Measurements from ENCODE around the gene KIF20A.
"Not testable (repeated sequence)": the region's sequence is repeated elsewhere in the genome, so short reads cannot be mapped to it uniquely, and the experiment has no call there.

The KIF20A gene

GRCh38 chr5:138178516-138179276, at the start of gene KIF20A, which contains the start of gene BRD8:
Gene KIF20A (plus strand): TSS chr5:138179112. CDS start chr5:138179681, 569 bp downstream.
Gene BRD8 (minus strand): TSS chr5:138178630. CDS start chr5:138178614, 16 bp downstream.
- intact Hi-C loops (cut with micrococcal nuclease), result loop anchor here (1.0 kb wide), 1 partner anchor 35 kb away; the partner anchor contains the start of gene CDC23
- Mint-ChIP-seq H3K9me3 (no peaks in the 10 kb centered on the region), H3K4me3 (no peak within 1 kb of the TSS), H3K27me3 (no peaks in the 10 kb centered on the region), H3K4me1 (ENCODE audit: low read depth) (peaks cover 10% of the 10 kb centered on the region), H3K27ac (no peak within 1 kb of the TSS), H3K36me3 (ENCODE audit: low read depth) (peaks cover 34% of the 10 kb centered on the region)

- intact Hi-C loops (cut with micrococcal nuclease), result no loop called here
- Mint-ChIP-seq H3K4me3 (no peak overlapping the region), H3K27ac (no peak overlapping the region), H3K9me3 (no peaks in the 10 kb centered on the region), H3K4me1 (ENCODE audit: low read depth) (no peaks in the 10 kb centered on the region), H3K27me3 (peaks cover 29% of the 10 kb centered on the region), H3K36me3 (ENCODE audit: low read depth) (no peaks in the 10 kb centered on the region)
Observed at GRCh38 chr5:138129347-138129746, 49.6 kb upstream of the KIF20A start.

GRCh38 chr5:138132543-138132942, 46.4 kb upstream of the KIF20A start:
- peaks cover 5% of the 10 kb centered on the region for H3K4me1 Mint-ChIP-seq (ENCODE audit: low read depth)
- H3K4me3 Mint-ChIP-seq, result no peak overlapping the region
- peaks cover 31% of the 10 kb centered on the region for H3K27me3 Mint-ChIP-seq
- intact Hi-C loops (cut with micrococcal nuclease), result loop anchor here (5.0 kb wide), 1 partner anchor 355 kb away; no protein-coding TSS in a partner anchor
- no peaks in the 10 kb centered on the region for H3K9me3 Mint-ChIP-seq
- H3K36me3 Mint-ChIP-seq (ENCODE audit: low read depth), result no peaks in the 10 kb centered on the region
- H3K27ac Mint-ChIP-seq, result no peak overlapping the region

GRCh38 chr5:138138949-138139780, 39.7 kb upstream of the KIF20A start, which contains the start of gene NME5:
Gene NME5 (minus strand): TSS chr5:138139428. CDS start chr5:138138780, 648 bp downstream.
- no peaks in the 10 kb centered on the region for H3K9me3 Mint-ChIP-seq
- no peaks in the 10 kb centered on the region for H3K36me3 Mint-ChIP-seq (ENCODE audit: low read depth)
- no peak within 1 kb of the TSS for H3K27ac Mint-ChIP-seq
- peaks cover 55% of the 10 kb centered on the region for H3K27me3 Mint-ChIP-seq
- H3K4me1 Mint-ChIP-seq (ENCODE audit: low read depth), result peaks cover 15% of the 10 kb centered on the region
- H3K4me3 Mint-ChIP-seq, result peak within 1 kb of the TSS; percentile 23
- intact Hi-C loops (cut with micrococcal nuclease), result loop anchor here (2.0 kb wide), 1 partner anchor 104 kb away; no protein-coding TSS in a partner anchor

- no peak overlapping the region for H3K27ac Mint-ChIP-seq
- H3K4me1 Mint-ChIP-seq (ENCODE audit: low read depth), result peaks cover 15% of the 10 kb centered on the region
- H3K4me3 Mint-ChIP-seq, result no peak overlapping the region
- H3K27me3 Mint-ChIP-seq, result peaks cover 55% of the 10 kb centered on the region
- intact Hi-C loops (cut with micrococcal nuclease), result loop anchor here (2.0 kb wide), 1 partner anchor 105 kb away; no protein-coding TSS in a partner anchor
- no peaks in the 10 kb centered on the region for H3K9me3 Mint-ChIP-seq
- no peaks in the 10 kb centered on the region for H3K36me3 Mint-ChIP-seq (ENCODE audit: low read depth)
Observed at GRCh38 chr5:138139781-138140090, 39.2 kb upstream of the KIF20A start.

GRCh38 chr5:138140268-138140667, 38.6 kb upstream of the KIF20A start:
- Mint-ChIP-seq H3K36me3 (ENCODE audit: low read depth) (no peaks in the 10 kb centered on the region), H3K27me3 (peaks cover 55% of the 10 kb centered on the region), H3K27ac (no peak overlapping the region), H3K9me3 (no peaks in the 10 kb centered on the region), H3K4me1 (ENCODE audit: low read depth) (peaks cover 15% of the 10 kb centered on the region), H3K4me3 (no peak overlapping the region)
- intact Hi-C loops (cut with micrococcal nuclease), result no loop called here

- intact Hi-C loops (cut with micrococcal nuclease), result no loop called here
- Mint-ChIP-seq H3K4me1 (ENCODE audit: low read depth) (peaks cover 10% of the 10 kb centered on the region), H3K36me3 (ENCODE audit: low read depth) (no peaks in the 10 kb centered on the region), H3K27ac (no peak overlapping the region), H3K4me3 (no peak overlapping the region), H3K9me3 (no peaks in the 10 kb centered on the region), H3K27me3 (peaks cover 53% of the 10 kb centered on the region)
Observed at GRCh38 chr5:138141734-138142133, 37.2 kb upstream of the KIF20A start.

GRCh38 chr5:138143578-138143977, 35.3 kb upstream of the KIF20A start:
- H3K36me3 Mint-ChIP-seq (ENCODE audit: low read depth); H3K27ac Mint-ChIP-seq; intact Hi-C loops (cut with micrococcal nuclease); H3K4me3 Mint-ChIP-seq; H3K9me3 Mint-ChIP-seq: not testable (repeated sequence)
- Mint-ChIP-seq H3K27me3 (peaks cover 39% of the 10 kb centered on the region), H3K4me1 (ENCODE audit: low read depth) (peaks cover 10% of the 10 kb centered on the region)

GRCh38 chr5:138148811-138149210, 30.1 kb upstream of the KIF20A start:
- peaks cover 10% of the 10 kb centered on the region for H3K27me3 Mint-ChIP-seq
- no peak overlapping the region for H3K27ac Mint-ChIP-seq
- H3K4me3 Mint-ChIP-seq, result no peak overlapping the region
- intact Hi-C loops (cut with micrococcal nuclease), result no loop called here
- no peaks in the 10 kb centered on the region for H3K4me1 Mint-ChIP-seq (ENCODE audit: low read depth)
- no peaks in the 10 kb centered on the region for H3K36me3 Mint-ChIP-seq (ENCODE audit: low read depth)
- no peaks in the 10 kb centered on the region for H3K9me3 Mint-ChIP-seq

- Mint-ChIP-seq H3K27ac (no peak overlapping the region), H3K4me1 (ENCODE audit: low read depth) (no peaks in the 10 kb centered on the region), H3K36me3 (ENCODE audit: low read depth) (no peaks in the 10 kb centered on the region), H3K4me3 (no peak overlapping the region), H3K9me3 (no peaks in the 10 kb centered on the region), H3K27me3 (peaks cover 7% of the 10 kb centered on the region)
- intact Hi-C loops (cut with micrococcal nuclease), result no loop called here
Observed at GRCh38 chr5:138149530-138149929, 29.4 kb upstream of the KIF20A start.

GRCh38 chr5:138155977-138156376, 22.9 kb upstream of the KIF20A start:
- H3K4me3 Mint-ChIP-seq; H3K4me1 Mint-ChIP-seq (ENCODE audit: low read depth); H3K27ac Mint-ChIP-seq; H3K27me3 Mint-ChIP-seq; intact Hi-C loops (cut with micrococcal nuclease); H3K9me3 Mint-ChIP-seq: not testable (repeated sequence)
- peaks cover 51% of the 10 kb centered on the region for H3K36me3 Mint-ChIP-seq (ENCODE audit: low read depth)

- Mint-ChIP-seq H3K9me3 (no peaks in the 10 kb centered on the region), H3K4me1 (ENCODE audit: low read depth) (no peaks in the 10 kb centered on the region), H3K27ac (no peak overlapping the region), H3K36me3 (ENCODE audit: low read depth) (peaks cover 68% of the 10 kb centered on the region), H3K4me3 (no peak overlapping the region), H3K27me3 (no peaks in the 10 kb centered on the region)
- intact Hi-C loops (cut with micrococcal nuclease), result no loop called here
Observed at GRCh38 chr5:138157626-138158025, 21.3 kb upstream of the KIF20A start.

GRCh38 chr5:138159666-138160065, 19.2 kb upstream of the KIF20A start:
- Mint-ChIP-seq H3K4me3 (no peak overlapping the region), H3K36me3 (ENCODE audit: low read depth) (peaks cover 88% of the 10 kb centered on the region), H3K9me3 (no peaks in the 10 kb centered on the region), H3K4me1 (ENCODE audit: low read depth) (no peaks in the 10 kb centered on the region), H3K27me3 (no peaks in the 10 kb centered on the region), H3K27ac (no peak overlapping the region)
- intact Hi-C loops (cut with micrococcal nuclease), result no loop called here

GRCh38 chr5:138160706-138161105, 18.2 kb upstream of the KIF20A start:
- H3K36me3 Mint-ChIP-seq (ENCODE audit: low read depth), result peaks cover 99% of the 10 kb centered on the region
- intact Hi-C loops (cut with micrococcal nuclease), result no loop called here
- H3K4me1 Mint-ChIP-seq (ENCODE audit: low read depth), result no peaks in the 10 kb centered on the region
- no peak overlapping the region for H3K4me3 Mint-ChIP-seq
- no peak overlapping the region for H3K27ac Mint-ChIP-seq
- H3K27me3 Mint-ChIP-seq, result no peaks in the 10 kb centered on the region
- H3K9me3 Mint-ChIP-seq, result no peaks in the 10 kb centered on the region
